DND-41 (cell line): ENCODE data around the gene HBG1.

Experiments used
- ATAC-seq: fragments of 200-7000 bp; cut with Tn5 transposase; 3 replicates; pipeline ENCODE4 v1.9.1; 2021; ENCODE audit warnings: low read depth; ENCODE audit not compliant: insufficient read depth
- DNase-seq: peaks from one replicate; pipeline ENCODE4 v3.0.0-alpha.2; 2020
- H2AFZ ChIP-seq: 2 replicates; pipeline ENCODE4 v1.6.0; 2012; ENCODE audit warnings: low read depth, low read length
- H3K27ac ChIP-seq: 2 replicates; pipeline ENCODE4 v1.5.1; 2012; ENCODE audit warnings: low read length, inconsistent platforms
- H3K27me3 ChIP-seq: fragments of 200-600 bp; sonication (generic); 2 replicates; pipeline ENCODE4 v1.6.0; 2012; ENCODE audit warnings: low read length, mild to moderate bottlenecking, inconsistent platforms; ENCODE audit not compliant: insufficient read depth, poor library complexity
- H3K36me3 ChIP-seq: 2 replicates; pipeline ENCODE4 v1.5.1; 2012; ENCODE audit warnings: low read length, inconsistent platforms; ENCODE audit not compliant: insufficient read depth
- H3K4me1 ChIP-seq: 2 replicates; pipeline ENCODE4 v1.5.1; 2012; ENCODE audit warnings: mild to moderate bottlenecking, low read length; ENCODE audit not compliant: insufficient read depth
- H3K4me2 ChIP-seq: 2 replicates; pipeline ENCODE4 v1.6.0; 2012; ENCODE audit warnings: mild to moderate bottlenecking, moderate library complexity, low read length, inconsistent platforms; ENCODE audit not compliant: insufficient read depth
- H3K4me3 ChIP-seq, 2 experiments: fragments of 200-600 bp in 1 of 2; shearing (Covaris generic) in 1 of 2; 2 replicates each; pipeline ENCODE4 v1.5.1; 2012 to 2016; ENCODE audit warnings: inconsistent platforms in 2 of 2, low read length in 2 of 2, mild to moderate bottlenecking in 2 of 2, low read depth in 1 of 2, moderate library complexity in 1 of 2
- H3K79me2 ChIP-seq: 2 replicates; pipeline ENCODE4 v1.6.0; 2012; ENCODE audit warnings: low read length, inconsistent platforms; ENCODE audit not compliant: insufficient read depth
- H3K9ac ChIP-seq: 2 replicates; pipeline ENCODE4 v1.6.0; 2012; ENCODE audit warnings: low read depth, mild to moderate bottlenecking, inconsistent platforms, low read length, moderate library complexity
- H3K9me3 ChIP-seq: 2 replicates; pipeline ENCODE4 v1.5.1; 2012; ENCODE audit warnings: low read length, moderate library complexity, mild to moderate bottlenecking, inconsistent platforms; ENCODE audit not compliant: insufficient read depth, severe bottlenecking
- H4K20me1 ChIP-seq: 2 replicates; pipeline ENCODE4 v1.6.0; 2012; ENCODE audit warnings: low read length; ENCODE audit not compliant: insufficient read depth
- CTCF ChIP-seq: IDR thresholded peaks from 2 replicates; pipeline ENCODE4 v1.5.1; 2012; ENCODE audit warnings: borderline replicate concordance, low read length, moderate library complexity, mild to moderate bottlenecking; ENCODE audit not compliant: poor library complexity, severe bottlenecking; ENCODE audit errors: extremely low read depth
- EZH2 ChIP-seq: IDR thresholded peaks from 3 replicates; pipeline ENCODE4 v1.6.1; 2012; ENCODE audit warnings: borderline replicate concordance, low read depth, mild to moderate bottlenecking, moderate library complexity, low read length, inconsistent platforms; ENCODE audit not compliant: severe bottlenecking

Gene HBG1

GRCh38 chr11:5237420-5237819 is 12.2 kb downstream of the HBG1 start:
- Histone ChIP-seq H3K79me2 (no peaks in the 10 kb centered on the region), H3K27ac (no peak overlapping the region), H3K9ac (no peak overlapping the region), H3K4me3 (no peak overlapping the region), H4K20me1 (no peaks in the 10 kb centered on the region), H3K4me2 (no peak overlapping the region), H3K4me1 (no peaks in the 10 kb centered on the region), H3K36me3 (no peaks in the 10 kb centered on the region), H3K9me3 (no peaks in the 10 kb centered on the region), H3K27me3 (peaks cover 10% of the 10 kb centered on the region), H2AFZ (no peak overlapping the region)
- DNase-seq = no peak
- no peak for ATAC-seq
- TF ChIP-seq EZH2 (no peak), CTCF (no peak)

GRCh38 chr11:5235364-5236095 is 14.1 kb downstream of the HBG1 start:
- no peaks in the 10 kb centered on the region for H3K36me3 ChIP-seq
- no peak overlapping the region for H3K4me2 ChIP-seq
- no peak overlapping the region for H2AFZ ChIP-seq
- H3K4me3 ChIP-seq = no peak overlapping the region
- H3K79me2 ChIP-seq = no peaks in the 10 kb centered on the region
- no peak for DNase-seq
- peaks cover 8% of the 10 kb centered on the region for H3K27me3 ChIP-seq
- H3K9ac ChIP-seq = no peak overlapping the region
- H3K9me3 ChIP-seq = no peaks in the 10 kb centered on the region
- H4K20me1 ChIP-seq = no peaks in the 10 kb centered on the region
- ATAC-seq = no peak
- TF ChIP-seq EZH2 (no peak), CTCF (no peak)
- no peak overlapping the region for H3K27ac ChIP-seq
- H3K4me1 ChIP-seq = no peaks in the 10 kb centered on the region

GRCh38 chr11:5234381-5234834 is 15.2 kb downstream of the HBG1 start, which contains the start of gene HBD:
HBD (minus strand) TSS chr11:5234483; CDS start chr11:5234433, 50 bp downstream.
- Histone ChIP-seq H3K27me3 (peaks cover 8% of the 10 kb centered on the region), H3K36me3 (no peaks in the 10 kb centered on the region), H3K9ac (no peak within 1 kb of the TSS), H3K4me2 (no peak within 1 kb of the TSS), H2AFZ (no peak within 1 kb of the TSS), H3K4me3 (no peak within 1 kb of the TSS), H3K79me2 (no peaks in the 10 kb centered on the region), H3K9me3 (no peaks in the 10 kb centered on the region), H3K4me1 (no peaks in the 10 kb centered on the region), H4K20me1 (no peaks in the 10 kb centered on the region), H3K27ac (no peak within 1 kb of the TSS)
- TF ChIP-seq CTCF = no peak
- no peak for TF ChIP-seq EZH2
- no peak for DNase-seq
- no peak for ATAC-seq

GRCh38 chr11:5233307-5233706 is 16.4 kb downstream of the HBG1 start:
- no peak overlapping the region for H3K4me3 ChIP-seq

More at GRCh38 chr11:5233307-5233706, 16.4 kb downstream of the HBG1 start:
- Histone ChIP-seq H4K20me1 (no peaks in the 10 kb centered on the region), H3K36me3 (no peaks in the 10 kb centered on the region), H3K4me2 (no peak overlapping the region), H3K4me1 (no peaks in the 10 kb centered on the region), H3K27ac (no peak overlapping the region), H3K79me2 (no peaks in the 10 kb centered on the region), H3K9me3 (no peaks in the 10 kb centered on the region), H2AFZ (no peak overlapping the region), H3K9ac (no peak overlapping the region), H3K27me3 (peaks cover 8% of the 10 kb centered on the region)
- DNase-seq (no peak), ATAC-seq (no peak)
- no peak for TF ChIP-seq CTCF
